Stimulated activated naive CD8-positive, alpha-beta T cell treated with anti-CD3 and anti-CD28 coated beads, Interleukin-15, amount 100 ng/mL, for 72 hours (primary cell): ENCODE data around the gene LAMB4.

Experiments
- ATAC-seq: fragments of 150-1000 bp; cut with Tn5 transposase; 2 replicates; pipeline ENCODE4 v1.10.0; 2021; ENCODE audit warnings: mild to moderate bottlenecking, moderate library complexity
- DNase-seq, 2 donors: peaks; one replicate each; pipeline ENCODE4 v3.0.0; 2021 to 2022
- H3K27ac Mint-ChIP-seq, 2 donors: one replicate each; pipeline ENCODE4 v1.8.0; 2022; ENCODE audit warnings: mild to moderate bottlenecking in 2 of 2, mixed read lengths in 2 of 2, moderate library complexity in 2 of 2
- H3K27me3 Mint-ChIP-seq: one replicate; pipeline ENCODE4 v1.8.0; 2022; ENCODE audit warnings: mixed read lengths
- H3K4me1 Mint-ChIP-seq: one replicate; pipeline ENCODE4 v1.8.0; 2022; ENCODE audit warnings: mild to moderate bottlenecking, mixed read lengths
- H3K4me3 Mint-ChIP-seq, 2 donors: one replicate each; pipeline ENCODE4 v1.8.0; 2022; ENCODE audit warnings: mild to moderate bottlenecking in 2 of 2, mixed read lengths in 2 of 2, moderate library complexity in 1 of 2
- H3K9me3 Mint-ChIP-seq, 2 donors: one replicate each; pipeline ENCODE4 v1.8.0; 2022; ENCODE audit warnings: mixed read lengths in 2 of 2

Gene LAMB4

DNA sequence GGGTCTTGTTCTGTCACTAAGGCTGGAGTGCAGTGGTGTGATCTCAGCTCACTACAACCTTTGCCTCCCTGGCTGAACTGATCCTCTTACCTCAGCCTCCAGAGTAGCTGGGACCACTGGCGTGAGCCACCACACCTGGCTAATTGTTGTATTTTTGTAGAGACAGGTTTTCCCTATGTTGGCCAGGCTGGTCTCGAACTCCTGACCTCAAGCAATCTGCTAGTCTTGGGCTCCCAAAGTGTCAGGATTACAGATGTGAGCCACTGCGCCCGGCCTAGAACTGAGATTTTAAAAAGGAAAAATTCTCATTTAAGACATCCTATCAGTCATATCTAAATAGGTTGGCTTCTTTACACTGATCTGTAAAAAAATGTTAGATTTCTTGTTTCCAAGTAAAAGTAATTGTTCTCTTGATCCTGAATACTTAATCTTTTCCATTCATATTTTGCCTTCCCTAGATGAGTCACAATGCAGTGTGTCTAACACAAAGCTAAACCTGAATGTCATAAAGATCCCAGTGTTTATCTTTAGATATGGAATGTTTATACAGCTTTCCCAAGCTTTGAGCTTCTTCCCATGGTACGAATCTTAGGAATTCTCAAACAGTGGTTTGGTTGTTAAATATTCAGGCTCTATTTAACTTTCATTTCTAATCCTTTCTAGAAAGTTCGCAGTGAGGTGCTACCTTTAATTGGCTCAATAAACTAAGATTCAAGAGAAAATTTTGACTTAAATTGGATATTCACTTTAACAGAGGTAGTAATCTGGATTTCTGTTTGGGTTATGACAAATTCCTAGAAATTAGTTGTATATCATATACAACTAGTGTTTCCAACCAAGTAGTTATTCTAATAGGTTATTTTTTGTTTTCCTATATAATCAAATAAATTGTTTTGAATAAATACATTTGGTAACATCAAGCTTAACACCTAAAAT lies 115.1 kb downstream of the LAMB4 start:
- Mint-ChIP-seq H3K27me3 (peaks cover 21% of the 10 kb centered on the region), H3K9me3 (no peaks in the 10 kb centered on the region), H3K4me1 (no peaks in the 10 kb centered on the region), H3K4me3 (no peak overlapping the region), H3K27ac (no peak overlapping the region)
- ATAC-seq (no peak), DNase-seq (no peak)

DNA sequence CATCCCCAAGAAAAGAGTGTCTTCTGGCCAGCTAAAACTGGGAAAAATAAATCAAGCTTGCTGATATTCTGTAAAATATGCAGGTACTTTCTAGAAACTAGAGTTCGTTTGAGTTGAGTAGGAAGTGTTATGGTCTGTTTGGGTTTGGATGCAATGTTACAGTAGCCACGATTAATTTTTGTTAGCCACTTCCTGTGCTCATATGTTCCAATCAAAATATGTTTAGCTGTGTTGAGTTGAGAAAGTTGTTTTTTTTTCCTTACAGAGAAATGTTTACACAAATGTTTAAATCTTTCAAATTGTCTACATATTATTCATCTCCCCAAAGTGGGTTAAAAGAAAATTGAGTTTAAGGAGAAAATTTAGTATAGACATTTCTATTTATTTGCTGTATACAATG lies 115.9 kb downstream of the LAMB4 start:
- DNase-seq = no peak
- Mint-ChIP-seq H3K27me3 (peaks cover 16% of the 10 kb centered on the region), H3K4me1 (no peaks in the 10 kb centered on the region), H3K9me3 (no peaks in the 10 kb centered on the region), H3K27ac (no peak overlapping the region), H3K4me3 (no peak overlapping the region)
- ATAC-seq = no peak

DNA sequence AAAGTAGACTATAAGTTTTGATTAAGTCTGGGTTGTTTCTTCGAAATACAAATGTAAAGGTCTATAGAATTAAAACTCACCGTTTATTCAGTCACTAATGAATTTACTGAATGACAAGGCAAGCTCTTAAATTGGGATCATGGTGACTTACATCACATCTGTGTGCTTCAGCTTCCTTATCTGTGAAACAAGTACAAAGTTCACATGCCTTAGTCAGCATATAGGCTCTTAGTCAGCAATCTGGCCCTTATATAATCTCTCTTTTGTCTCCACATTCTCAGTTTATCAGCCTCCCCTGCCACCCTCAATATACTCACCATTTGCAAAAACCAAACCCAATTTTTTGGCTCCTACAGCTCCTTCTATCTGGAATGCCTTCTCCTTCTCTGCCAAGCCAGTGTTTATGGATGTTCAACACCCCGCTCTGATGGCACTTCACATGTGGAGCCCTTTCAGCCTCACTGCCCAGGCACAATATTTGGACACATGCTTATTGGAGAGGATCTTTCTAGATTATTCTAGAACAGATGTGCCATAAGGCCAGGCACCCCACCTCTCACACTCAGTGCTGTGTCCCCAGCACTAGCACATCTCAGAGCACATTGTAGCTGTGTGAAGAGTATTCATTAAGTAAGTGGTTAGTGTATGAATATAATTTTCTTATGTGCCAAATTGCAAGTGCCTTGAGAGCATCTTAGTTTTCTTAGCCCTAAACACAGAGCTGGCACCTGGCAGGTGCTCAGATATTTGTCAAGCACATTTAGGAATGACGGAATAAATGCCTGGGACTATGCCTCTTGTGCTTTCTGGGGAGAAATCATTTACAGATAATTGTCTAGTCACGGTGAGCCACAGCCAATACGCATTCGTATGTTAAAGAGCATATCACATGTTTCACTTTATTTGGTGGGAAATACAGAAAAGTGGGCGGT lies 117.4 kb downstream of the LAMB4 start:
- Mint-ChIP-seq H3K27ac (no peak overlapping the region), H3K9me3 (no peaks in the 10 kb centered on the region), H3K4me1 (no peaks in the 10 kb centered on the region), H3K4me3 (no peak overlapping the region), H3K27me3 (peaks cover 5% of the 10 kb centered on the region)
- no peak for ATAC-seq
- no peak for DNase-seq

DNA sequence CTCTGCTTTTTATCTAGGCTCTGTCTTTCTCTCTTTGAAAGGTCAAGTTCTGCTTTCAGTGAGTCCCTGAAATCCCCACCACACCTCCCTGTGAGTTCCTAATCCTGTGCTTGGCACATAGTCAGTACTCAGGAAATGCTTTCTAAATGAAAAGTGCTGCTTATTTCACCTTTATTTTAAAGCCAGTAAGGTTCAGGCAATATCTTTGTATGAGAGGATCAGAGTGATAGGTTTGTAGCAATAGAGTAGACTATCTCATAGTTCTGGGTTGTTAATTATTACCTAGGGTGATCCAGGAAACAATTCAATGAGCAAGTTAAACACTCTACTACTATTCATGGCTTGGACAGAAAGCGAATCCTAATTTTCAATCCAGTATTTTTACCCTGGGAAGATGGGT lies 119.8 kb downstream of the LAMB4 start:
- no peak for ATAC-seq
- peaks cover 22% of the 10 kb centered on the region for H3K27me3 Mint-ChIP-seq
- H3K9me3 Mint-ChIP-seq = no peaks in the 10 kb centered on the region

DNA sequence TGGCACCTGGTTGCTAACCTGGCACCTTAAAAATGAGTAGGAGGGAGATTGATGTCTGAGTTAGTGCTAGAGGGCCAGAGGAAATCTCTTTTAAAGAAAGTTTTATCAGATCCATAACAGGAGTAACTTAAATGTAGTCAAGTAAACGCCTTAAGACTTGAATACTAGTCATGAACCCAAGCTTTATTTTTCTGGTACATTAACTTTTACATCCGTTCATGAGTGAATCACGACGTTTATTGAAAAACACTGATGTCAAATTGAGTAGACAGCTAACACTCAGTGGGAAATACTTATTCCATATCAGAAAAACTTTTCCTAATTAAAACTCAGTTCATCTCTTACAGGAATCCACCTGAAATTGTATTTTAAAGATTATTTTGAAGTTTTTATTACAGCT lies 120.3 kb downstream of the LAMB4 start:
- H3K27ac Mint-ChIP-seq = no peak overlapping the region
- no peaks in the 10 kb centered on the region for H3K9me3 Mint-ChIP-seq
- ATAC-seq (no peak), DNase-seq (no peak)
- H3K4me1 Mint-ChIP-seq = no peaks in the 10 kb centered on the region
- H3K27me3 Mint-ChIP-seq = peaks cover 27% of the 10 kb centered on the region
- H3K4me3 Mint-ChIP-seq = no peak overlapping the region

More for the DNA sequence above, 119.8 kb downstream of the LAMB4 start:
- Mint-ChIP-seq H3K4me3 (no peak overlapping the region), H3K27ac (no peak overlapping the region), H3K4me1 (no peaks in the 10 kb centered on the region)
- DNase-seq = no peak

DNA sequence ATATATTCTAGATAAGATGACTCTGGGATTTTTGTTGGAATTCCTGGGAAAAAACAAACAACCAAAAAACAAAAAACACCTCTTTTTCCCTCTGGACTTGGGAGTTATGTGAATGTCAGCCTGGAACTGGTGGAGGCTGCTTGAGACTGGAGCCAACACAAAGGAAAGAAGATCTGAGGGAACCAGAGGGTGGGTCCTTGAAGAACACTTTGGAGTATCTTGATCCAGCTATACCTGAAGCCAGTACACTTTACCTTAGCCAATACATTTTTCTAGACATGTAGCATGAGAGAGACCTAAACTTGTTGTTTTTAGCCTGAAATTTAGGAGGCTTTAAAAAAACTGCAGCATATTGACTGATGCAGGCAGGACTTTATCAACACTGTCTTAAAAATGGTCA lies 121.3 kb downstream of the LAMB4 start:
- Mint-ChIP-seq H3K4me1 (peaks cover 5% of the 10 kb centered on the region), H3K9me3 (no peaks in the 10 kb centered on the region), H3K27me3 (peaks cover 37% of the 10 kb centered on the region), H3K4me3 (no peak overlapping the region), H3K27ac (no peak overlapping the region)
- ATAC-seq (no peak), DNase-seq (no peak)

DNA sequence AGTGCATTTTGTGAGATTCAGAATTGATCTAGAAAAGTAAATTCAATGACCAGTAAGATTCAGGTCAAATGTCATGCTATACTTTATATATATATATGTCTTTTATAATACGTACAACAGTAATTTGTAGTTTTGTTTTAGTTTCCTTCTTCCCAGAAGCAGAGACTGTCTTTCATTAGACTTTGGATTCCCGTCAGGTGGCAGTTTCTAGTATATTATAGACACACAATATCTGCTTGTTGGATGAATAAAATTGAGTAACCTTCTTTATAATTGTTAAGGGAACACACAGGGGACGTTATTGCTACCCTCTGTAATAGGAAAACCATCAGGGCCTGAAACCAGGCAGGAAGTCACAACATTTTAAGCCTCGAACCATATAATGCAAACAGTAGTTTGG lies 121.9 kb downstream of the LAMB4 start:
- ATAC-seq = no peak
- no peak overlapping the region for H3K27ac Mint-ChIP-seq
- H3K4me1 Mint-ChIP-seq = peaks cover 9% of the 10 kb centered on the region
- H3K9me3 Mint-ChIP-seq = no peaks in the 10 kb centered on the region
- no peak for DNase-seq
- peaks cover 42% of the 10 kb centered on the region for H3K27me3 Mint-ChIP-seq
- no peak overlapping the region for H3K4me3 Mint-ChIP-seq

DNA sequence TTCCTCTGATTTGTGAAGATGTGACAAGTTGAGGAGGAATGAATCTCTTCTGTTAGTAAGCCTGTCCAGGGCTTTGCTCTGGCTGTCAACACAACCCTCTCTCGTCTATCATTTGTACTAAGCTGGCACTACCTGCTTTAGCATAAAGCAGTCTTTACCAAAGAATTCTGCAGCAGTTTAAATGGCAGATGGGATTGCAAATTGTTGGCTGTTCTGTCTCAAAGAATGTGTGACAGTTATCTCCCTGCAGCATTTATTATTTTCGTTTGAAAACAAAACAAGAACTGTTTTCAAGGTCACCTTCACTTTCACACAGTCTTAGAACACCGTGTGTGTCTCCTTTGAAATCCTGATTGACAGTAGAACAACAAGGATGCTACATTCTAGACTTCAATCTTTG lies 122.4 kb downstream of the LAMB4 start:
- H3K4me1 Mint-ChIP-seq = peaks cover 12% of the 10 kb centered on the region
- no peaks in the 10 kb centered on the region for H3K9me3 Mint-ChIP-seq
- H3K27me3 Mint-ChIP-seq = peaks cover 46% of the 10 kb centered on the region
- no peak for DNase-seq
- no peak for ATAC-seq
- H3K4me3 Mint-ChIP-seq = no peak overlapping the region
- H3K27ac Mint-ChIP-seq = no peak overlapping the region

DNA sequence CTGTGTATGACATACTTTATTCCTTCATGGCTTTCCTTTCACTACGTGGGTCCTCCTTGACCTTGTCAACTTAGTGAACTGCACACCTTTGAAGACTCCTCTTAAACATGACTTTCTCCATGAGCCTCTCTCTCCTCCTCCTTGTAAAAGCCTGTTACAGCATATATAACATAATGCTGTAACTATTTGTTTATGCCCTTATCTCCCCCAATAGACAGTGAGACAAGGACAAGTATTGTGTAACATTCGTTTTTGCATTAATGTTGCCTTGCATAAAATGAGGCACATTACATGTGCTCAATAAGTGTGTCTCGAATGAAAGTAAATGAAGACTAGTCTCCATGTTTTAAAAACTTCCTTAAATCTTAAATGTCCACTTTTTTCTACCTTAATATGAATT lies 122.9 kb downstream of the LAMB4 start:
- H3K4me3 Mint-ChIP-seq = no peak overlapping the region
- no peak for ATAC-seq
- H3K4me1 Mint-ChIP-seq = peaks cover 15% of the 10 kb centered on the region
- H3K27me3 Mint-ChIP-seq = peaks cover 51% of the 10 kb centered on the region
- no peaks in the 10 kb centered on the region for H3K9me3 Mint-ChIP-seq
- no peak for DNase-seq
- H3K27ac Mint-ChIP-seq = no peak overlapping the region

DNA sequence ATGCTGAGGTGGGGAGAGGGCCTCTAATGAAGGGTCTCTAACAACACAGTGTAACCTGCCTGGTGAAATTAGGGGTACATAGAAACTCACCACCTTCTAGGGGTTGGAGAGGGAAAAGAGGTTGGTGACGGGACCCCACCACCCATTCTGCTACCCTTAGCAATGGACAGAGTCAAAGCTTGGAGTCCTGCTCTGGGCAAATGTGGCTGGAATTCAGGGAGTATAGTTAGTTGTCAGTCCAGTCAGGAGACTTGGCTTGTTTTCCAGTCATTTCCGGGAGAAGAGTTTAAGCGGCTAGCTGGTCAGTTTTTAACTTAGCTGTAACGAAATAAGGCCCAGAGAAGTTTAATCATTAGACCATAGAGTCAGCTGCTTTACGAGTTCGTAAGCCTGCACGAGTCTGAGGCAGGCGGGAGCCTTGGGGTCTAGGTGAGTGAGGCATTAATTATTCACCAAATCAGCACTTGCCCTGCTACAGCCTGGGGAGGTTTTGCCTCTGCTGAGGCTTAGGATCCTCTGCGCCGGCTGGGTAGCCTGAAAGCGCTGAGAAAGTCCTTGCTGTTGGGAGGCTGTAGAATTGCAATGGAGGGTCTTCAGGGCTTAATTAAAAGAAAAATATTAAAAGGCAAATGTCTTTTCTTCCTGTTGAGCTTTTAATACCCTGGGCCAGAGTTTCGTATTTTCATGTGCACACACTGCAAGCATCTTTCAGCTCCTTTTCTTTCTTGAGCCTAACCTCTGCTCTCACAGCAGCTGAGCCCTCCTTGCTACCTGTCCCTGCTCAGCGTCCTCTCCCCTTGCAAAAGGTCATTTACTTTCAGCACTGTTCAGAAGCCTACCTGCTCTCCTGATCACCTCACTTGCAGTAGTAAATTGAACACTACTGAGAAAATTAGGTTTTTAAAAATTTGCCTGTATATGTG lies 125.7 kb downstream of the LAMB4 start:
- Mint-ChIP-seq H3K4me3 (peak overlapping the region; percentile 40 to 51), H3K27me3 (peaks cover 69% of the 10 kb centered on the region), H3K4me1 (peaks cover 36% of the 10 kb centered on the region), H3K27ac (no peak overlapping the region), H3K9me3 (no peaks in the 10 kb centered on the region)
- DNase-seq (no peak), ATAC-seq (no peak)

DNA sequence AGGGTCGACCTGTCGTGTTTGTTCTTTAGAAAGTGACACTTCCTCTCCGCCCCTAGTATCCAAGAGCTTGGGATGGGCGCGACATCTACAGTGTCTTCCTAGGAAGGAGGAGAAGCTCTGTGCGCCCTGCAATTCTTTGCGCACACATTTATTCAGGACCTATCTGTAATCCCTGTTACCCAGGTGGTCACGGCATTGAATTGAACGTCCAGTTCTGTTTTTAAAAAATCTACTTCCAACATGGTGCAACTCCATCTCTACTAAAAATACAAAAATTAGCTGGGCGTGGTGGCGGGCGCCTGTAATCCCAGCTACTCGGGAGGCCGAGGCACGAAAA lies 126.6 kb downstream of the LAMB4 start:
- peak overlapping the region; percentile 40 to 51 for H3K4me3 Mint-ChIP-seq
- ATAC-seq = no peak
- H3K27ac Mint-ChIP-seq = no peak overlapping the region
- DNase-seq = no peak
- no peaks in the 10 kb centered on the region for H3K9me3 Mint-ChIP-seq
- H3K4me1 Mint-ChIP-seq = peaks cover 45% of the 10 kb centered on the region
- peaks cover 69% of the 10 kb centered on the region for H3K27me3 Mint-ChIP-seq

DNA sequence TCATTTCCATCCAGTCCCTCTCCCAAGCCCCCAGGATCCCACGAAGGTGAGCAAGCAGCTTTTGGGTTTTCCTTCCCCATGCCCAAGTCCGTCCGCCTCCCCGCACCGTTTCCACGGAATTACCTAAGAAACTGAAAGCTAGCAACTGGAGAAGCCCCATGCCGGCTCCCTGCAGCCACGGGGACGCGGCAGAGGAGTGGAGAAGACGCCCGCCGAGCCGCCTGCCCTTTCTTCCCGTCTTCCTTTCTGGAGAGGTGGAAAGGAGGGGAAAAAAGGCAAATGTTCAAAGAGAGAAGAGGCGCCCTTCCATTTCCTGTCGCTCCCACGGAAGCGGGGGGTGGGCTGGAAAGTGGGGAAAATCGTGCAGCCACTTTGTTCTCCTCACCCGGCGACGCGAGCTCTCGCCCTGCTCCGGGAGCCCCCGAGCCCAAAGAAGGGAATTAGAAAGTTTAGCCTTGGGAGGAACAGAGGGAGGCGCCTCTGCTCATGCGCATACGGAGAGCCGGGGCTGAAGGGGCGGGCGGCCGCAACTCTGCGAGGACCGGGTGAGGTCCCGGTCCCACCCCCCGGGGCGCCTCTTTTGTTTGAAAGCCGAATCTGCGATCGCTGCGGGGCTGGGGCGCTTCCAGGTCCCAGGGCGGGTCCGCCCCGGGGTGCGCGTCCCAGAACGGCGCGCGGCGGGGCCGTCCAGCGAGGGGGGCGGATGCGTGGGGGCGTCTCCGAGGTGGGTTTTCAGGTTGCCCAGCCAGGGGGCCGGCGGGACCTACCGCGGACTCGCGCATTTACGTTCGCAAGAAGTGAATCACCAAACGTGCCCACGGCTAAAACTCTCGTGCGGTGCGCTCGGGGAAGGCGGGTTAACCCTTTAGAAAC lies 127.2 kb downstream of the LAMB4 start, which contains the start of gene LAMB1:
TSS of gene LAMB1 (minus strand) at position 436 of the 873 bp plus-strand sequence. CDS start at position 160, 276 bp downstream.
- Mint-ChIP-seq H3K27ac (no peak within 1 kb of the TSS), H3K27me3 (peaks cover 69% of the 10 kb centered on the region), H3K4me3 (peak within 1 kb of the TSS; percentile 85 to 88), H3K4me1 (peaks cover 45% of the 10 kb centered on the region), H3K9me3 (no peaks in the 10 kb centered on the region)
- peak; percentile 13 to 25 for DNase-seq
- peak; percentile 41 for ATAC-seq

DNA sequence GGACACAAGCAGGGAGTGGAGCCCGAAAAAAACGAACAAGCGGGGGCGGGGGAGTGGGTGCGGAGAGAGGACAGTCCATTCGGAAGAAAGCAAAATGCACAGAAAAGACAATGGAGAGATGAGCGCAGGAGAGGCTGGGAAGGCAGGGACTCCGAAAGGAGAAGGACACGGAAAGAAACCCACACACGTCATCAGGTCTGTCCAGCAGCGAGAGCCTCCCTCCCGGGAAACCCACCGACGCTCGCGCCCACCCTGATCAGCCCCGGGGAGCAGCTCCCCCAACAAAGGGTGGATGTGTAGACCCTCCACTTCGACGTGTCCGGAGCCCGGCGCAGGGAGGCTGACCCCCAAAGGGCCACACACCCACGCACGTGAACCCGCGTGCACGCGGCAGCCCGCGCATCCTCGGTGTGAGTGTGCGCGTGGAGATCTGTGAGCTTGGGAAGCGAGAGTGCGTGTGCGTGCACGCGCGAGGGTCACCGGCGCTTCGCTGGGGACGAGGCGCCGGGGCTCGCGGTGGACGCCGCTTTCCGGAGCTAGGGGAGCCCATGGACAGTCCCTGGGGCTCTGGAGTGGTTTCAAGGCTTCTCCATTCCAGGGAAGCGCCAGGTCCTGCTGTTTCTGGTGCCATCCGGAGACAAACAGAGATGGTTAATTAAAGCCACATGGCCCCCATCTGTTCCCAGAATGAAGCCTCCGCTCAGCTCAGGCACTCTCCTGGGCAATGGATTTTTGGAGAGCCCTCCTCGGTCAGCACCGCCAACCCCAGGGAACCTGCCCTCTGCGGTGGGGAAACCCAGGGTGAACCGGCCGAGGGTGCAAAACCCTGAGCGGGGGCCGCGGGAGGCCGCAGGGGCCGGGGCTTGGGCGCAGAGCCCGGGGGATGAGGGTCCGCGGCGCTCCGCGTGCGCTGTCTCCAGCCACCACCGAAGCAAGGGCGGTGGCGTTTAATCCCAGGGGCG lies 128.1 kb downstream of the LAMB4 start:
- peak overlapping the region; percentile 85 to 88 for H3K4me3 Mint-ChIP-seq
- no peak overlapping the region for H3K27ac Mint-ChIP-seq
- peaks cover 66% of the 10 kb centered on the region for H3K27me3 Mint-ChIP-seq
- H3K9me3 Mint-ChIP-seq = no peaks in the 10 kb centered on the region
- H3K4me1 Mint-ChIP-seq = peaks cover 45% of the 10 kb centered on the region
- ATAC-seq (peak; percentile 23), DNase-seq (peak; percentile 8 to 12)
